Glomerular visceral epithelial cell (primary cell): ENCODE data around the gene MED16.

ENCODE experiments used
- DNase-seq: peaks from one replicate; pipeline ENCODE4 v3.0.0-alpha.2; 2016; ENCODE audit errors: extremely low spot score

The MED16 gene

GRCh38 chr19:872266-872951 lies 20.6 kb downstream of the MED16 start:
- DNase-seq: no peak

- no peak for DNase-seq
Measured at GRCh38 chr19:871446-872265, 21.3 kb downstream of the MED16 start.

- no peak for DNase-seq
Measured at GRCh38 chr19:870963-871401, 22.0 kb downstream of the MED16 start.

GRCh38 chr19:870314-870713 lies 22.7 kb downstream of the MED16 start:
- DNase-seq: no peak

- peak; percentile 76 for DNase-seq
Measured at GRCh38 chr19:869245-870177, 23.5 kb downstream of the MED16 start.

- DNase-seq: no peak
Measured at GRCh38 chr19:868458-869244, 24.3 kb downstream of the MED16 start.

GRCh38 chr19:867855-868457 lies 25.0 kb downstream of the MED16 start:
- DNase-seq: no peak

- DNase-seq: no peak
Measured at GRCh38 chr19:867301-867793, 25.6 kb downstream of the MED16 start.

GRCh38 chr19:866769-867300 lies 26.2 kb downstream of the MED16 start:
- DNase-seq: no peak

- DNase-seq: no peak
Measured at GRCh38 chr19:863315-863620, 29.7 kb downstream of the MED16 start.

- DNase-seq: peak; percentile 41
Measured at GRCh38 chr19:862581-863314, 30.2 kb downstream of the MED16 start.

- DNase-seq: peak; percentile 54
Measured at GRCh38 chr19:861756-862580, 31.0 kb downstream of the MED16 start.

GRCh38 chr19:861141-861755 lies 31.7 kb downstream of the MED16 start:
- no peak for DNase-seq

GRCh38 chr19:858868-859843 lies 33.8 kb downstream of the MED16 start, which contains the start of gene CFD:
Gene CFD (plus strand): TSS chr19:859664. CDS start chr19:859690, 26 bp downstream.
- no peak for DNase-seq

- no peak for DNase-seq
Measured at GRCh38 chr19:858284-858683, 34.7 kb downstream of the MED16 start.

GRCh38 chr19:855566-856120 lies 37.3 kb downstream of the MED16 start:
- no peak for DNase-seq

- DNase-seq: no peak
Measured at GRCh38 chr19:855142-855541, 37.8 kb downstream of the MED16 start.
